HEK293 (cell line): Measurements from ENCODE around the gene ODAPH.

Source experiments
- CTCF ChIA-PET: fragments of 350-600 bp; formaldehyde crosslinking; extraction: SDS; loops from one replicate; lab custom pipeline; 2021; ENCODE audit warnings: antibody characterized with exemption; lab: Yijun Ruan, JAX
- POLR2A ChIA-PET: fragments of 300-600 bp; formaldehyde crosslinking; extraction: SDS; loops from one replicate; lab custom pipeline; 2020; ENCODE audit warnings: antibody characterized with exemption, inconsistent platforms; lab: Yijun Ruan, JAX
- H3K27ac ChIP-seq: fragments of 200-500 bp; sonication (Bioruptor generic); 2 replicates; pipeline ENCODE4 v1.5.1; 2014; ENCODE audit warnings: low read depth, low read length, control low read depth, inconsistent platforms; ENCODE audit errors: extremely low read depth
- H3K36me3 ChIP-seq, 2 experiments: fragments of 200-500 bp in 1 of 2; sonication (Bioruptor generic) in 1 of 2; 1 replicate in 1 of 2; 2 replicates in 1 of 2; pipeline ENCODE4 v1.5.1; 2014 to 2017; ENCODE audit warnings: inconsistent platforms in 2 of 2, low read length in 2 of 2; ENCODE audit not compliant: control insufficient read depth in 2 of 2, insufficient read depth in 1 of 2
- H3K4me1 ChIP-seq: fragments of 200-500 bp; sonication (Bioruptor generic); 2 replicates; pipeline ENCODE4 v1.5.1; 2014; ENCODE audit warnings: mild to moderate bottlenecking, low read length, inconsistent platforms; ENCODE audit not compliant: control insufficient read depth, insufficient read depth
- H3K4me3 ChIP-seq: 2 replicates; pipeline ENCODE4 v1.5.1; 2011; ENCODE audit warnings: low read depth, mild to moderate bottlenecking, control low read depth, low read length, moderate library complexity
- H3K9me3 ChIP-seq: fragments of 200-500 bp; sonication (Bioruptor generic); 2 replicates; pipeline ENCODE4 v1.5.1; 2014; ENCODE audit warnings: low read depth, low read length, inconsistent platforms; ENCODE audit not compliant: control insufficient read depth, insufficient read depth
- GLI2 ChIP-seq: fragments of 450-650 bp; formaldehyde crosslinking; IDR thresholded peaks from 2 replicates; pipeline ENCODE4; 2017; ENCODE audit warnings: missing biosample characterization, missing genetic modification characterization, low read depth, borderline replicate concordance
- KLF9 ChIP-seq: fragments of 450-650 bp; formaldehyde crosslinking; IDR thresholded peaks from 2 replicates; pipeline ENCODE4 v1.5.1; 2016; ENCODE audit warnings: missing biosample characterization, missing genetic modification characterization, low read depth
- MZF1 ChIP-seq: fragments of 450-650 bp; formaldehyde crosslinking; IDR thresholded peaks from 2 replicates; pipeline ENCODE4 v1.5.1; 2017; ENCODE audit warnings: missing biosample characterization, missing genetic modification characterization, borderline replicate concordance
- RBAK ChIP-seq: fragments of 450-650 bp; formaldehyde crosslinking; IDR thresholded peaks from 2 replicates; pipeline ENCODE4 v1.5.1; 2016; ENCODE audit warnings: missing biosample characterization, missing genetic modification characterization
- TRIM28 ChIP-seq: IDR thresholded peaks from 2 replicates; pipeline ENCODE4 v1.6.1; 2011; ENCODE audit warnings: low read length, control low read depth, borderline replicate concordance
- ZBTB1 ChIP-seq: fragments of 450-650 bp; formaldehyde crosslinking; IDR thresholded peaks from 2 replicates; pipeline ENCODE4 v1.5.1; 2016; ENCODE audit warnings: missing biosample characterization, missing genetic modification characterization
- ZBTB44 ChIP-seq: fragments of 450-650 bp; IDR thresholded peaks from 2 replicates; pipeline ENCODE4 v1.5.1; 2018; ENCODE audit warnings: missing biosample characterization, mild to moderate bottlenecking, missing genetic modification characterization
- ZNF10 ChIP-seq: fragments of 450-650 bp; formaldehyde crosslinking; IDR thresholded peaks from 2 replicates; pipeline ENCODE4 v1.5.1; 2017; ENCODE audit warnings: missing biosample characterization, missing genetic modification characterization
- ZNF114 ChIP-seq: fragments of 450-650 bp; formaldehyde crosslinking; IDR thresholded peaks from 2 replicates; pipeline ENCODE4 v1.5.0; 2017; ENCODE audit warnings: missing biosample characterization, missing genetic modification characterization
- ZNF155 ChIP-seq: fragments of 450-650 bp; formaldehyde crosslinking; IDR thresholded peaks from 2 replicates; pipeline ENCODE4 v1.5.1; 2016; ENCODE audit warnings: missing biosample characterization, missing genetic modification characterization
- ZNF157 ChIP-seq: fragments of 450-650 bp; formaldehyde crosslinking; IDR thresholded peaks from 2 replicates; pipeline ENCODE4 v1.5.1; 2016; ENCODE audit warnings: missing biosample characterization, missing genetic modification characterization
- ZNF174 ChIP-seq: fragments of 450-650 bp; formaldehyde crosslinking; IDR thresholded peaks from 2 replicates; pipeline ENCODE4 v1.5.0; 2017; ENCODE audit warnings: missing biosample characterization, mild to moderate bottlenecking, missing genetic modification characterization
- ZNF184 ChIP-seq: fragments of 450-650 bp; IDR thresholded peaks from 2 replicates; pipeline ENCODE4 v1.5.1; 2018; ENCODE audit warnings: missing biosample characterization, mild to moderate bottlenecking, missing genetic modification characterization
- ZNF2 ChIP-seq: fragments of 450-650 bp; formaldehyde crosslinking; IDR thresholded peaks from 2 replicates; pipeline ENCODE4 v1.5.1; 2016; ENCODE audit warnings: missing biosample characterization, missing genetic modification characterization
- ZNF223 ChIP-seq: fragments of 450-650 bp; formaldehyde crosslinking; IDR thresholded peaks from 2 replicates; pipeline ENCODE4 v1.5.1; 2016; ENCODE audit warnings: missing biosample characterization, missing genetic modification characterization
- ZNF23 ChIP-seq: fragments of 450-650 bp; formaldehyde crosslinking; IDR thresholded peaks from 2 replicates; pipeline ENCODE4 v1.5.1; 2016; ENCODE audit warnings: missing biosample characterization, missing genetic modification characterization, borderline replicate concordance
- ZNF274 ChIP-seq, 2 experiments: fragments of 200-500 bp in 1 of 2; fragments of 450-650 bp in 1 of 2; sonication (Bioruptor generic) in 1 of 2; formaldehyde crosslinking in 1 of 2; IDR thresholded peaks; 2 replicates each; pipeline versions ENCODE4 v1.5.1 to v1.6.1; 2014 to 2016; ENCODE audit warnings: borderline replicate concordance in 1 of 2, inconsistent platforms in 1 of 2, low read length in 1 of 2, missing biosample characterization in 1 of 2, missing genetic modification characterization in 1 of 2
- ZNF341 ChIP-seq: fragments of 450-650 bp; formaldehyde crosslinking; IDR thresholded peaks from 2 replicates; pipeline ENCODE4; 2016; ENCODE audit warnings: low read depth, missing biosample characterization, missing genetic modification characterization
- ZNF391 ChIP-seq: fragments of 450-650 bp; formaldehyde crosslinking; IDR thresholded peaks from 2 replicates; pipeline ENCODE4 v1.5.1; 2016; ENCODE audit warnings: low read depth, missing biosample characterization, missing genetic modification characterization, borderline replicate concordance
- ZNF416 ChIP-seq: fragments of 450-650 bp; formaldehyde crosslinking; IDR thresholded peaks from 2 replicates; pipeline ENCODE4 v1.5.1; 2016; ENCODE audit warnings: missing biosample characterization, missing genetic modification characterization
- ZNF558 ChIP-seq: fragments of 450-650 bp; formaldehyde crosslinking; IDR thresholded peaks from 2 replicates; pipeline ENCODE4 v1.5.1; 2016; ENCODE audit warnings: missing biosample characterization, missing genetic modification characterization
- ZNF571 ChIP-seq: fragments of 450-650 bp; formaldehyde crosslinking; IDR thresholded peaks from 2 replicates; pipeline ENCODE4 v1.5.0; 2017; ENCODE audit warnings: missing biosample characterization, missing genetic modification characterization
- ZNF580 ChIP-seq: fragments of 450-650 bp; formaldehyde crosslinking; IDR thresholded peaks from 2 replicates; pipeline ENCODE4 v1.5.1; 2016; ENCODE audit warnings: missing biosample characterization, missing genetic modification characterization
- ZNF621 ChIP-seq: fragments of 450-650 bp; formaldehyde crosslinking; IDR thresholded peaks from 2 replicates; pipeline ENCODE4 v1.5.1; 2017; ENCODE audit warnings: missing biosample characterization, missing genetic modification characterization
- ZNF654 ChIP-seq: fragments of 450-650 bp; formaldehyde crosslinking; IDR thresholded peaks from 2 replicates; pipeline ENCODE4 v1.5.1; 2016; ENCODE audit warnings: low read depth, missing biosample characterization, missing genetic modification characterization
- ZNF692 ChIP-seq: fragments of 450-650 bp; formaldehyde crosslinking; IDR thresholded peaks from 2 replicates; pipeline ENCODE4 v1.5.1; 2016; ENCODE audit warnings: missing biosample characterization, missing genetic modification characterization
- ZNF707 ChIP-seq: fragments of 450-650 bp; formaldehyde crosslinking; IDR thresholded peaks from 2 replicates; pipeline ENCODE4 v1.5.1; 2016; ENCODE audit warnings: missing biosample characterization, missing genetic modification characterization
- ZNF768 ChIP-seq: fragments of 450-650 bp; formaldehyde crosslinking; IDR thresholded peaks from 2 replicates; pipeline ENCODE4 v1.5.1; 2018; ENCODE audit warnings: missing biosample characterization, mild to moderate bottlenecking, missing genetic modification characterization
- ZNF830 ChIP-seq: fragments of 450-650 bp; IDR thresholded peaks from 2 replicates; pipeline ENCODE4 v1.5.0; 2018; ENCODE audit warnings: missing biosample characterization, missing genetic modification characterization, low read depth, mild to moderate bottlenecking, moderate library complexity
- ZSCAN30 ChIP-seq: fragments of 450-650 bp; IDR thresholded peaks from 2 replicates; pipeline ENCODE4 v1.5.1; 2018; ENCODE audit warnings: missing biosample characterization, mild to moderate bottlenecking, missing genetic modification characterization, moderate library complexity

Gene ODAPH

GRCh38 chr4:75549019-75549418 lies 6.8 kb upstream of the ODAPH start (continued):
- no peak for TF ChIP-seq ZNF2 (tag by site-specific recombination)

GRCh38 chr4:75552452-75552851 lies 3.4 kb upstream of the ODAPH start:
- ChIA-PET CTCF (interaction anchor here (0.6 kb wide), 1 partner anchor 39 kb away, joined by 3 read pairs; no protein-coding TSS in a partner anchor), POLR2A (no interaction called here)
- no peaks in the 10 kb centered on the region for H3K4me1 ChIP-seq
- TF ChIP-seq ZNF416 (tag by site-specific recombination) (no peak), ZNF155 (no peak), ZNF114 (tag by site-specific recombination) (no peak), ZBTB44 (no peak), ZNF621 (tag by site-specific recombination) (no peak), GLI2 (tag by site-specific recombination) (no peak), ZNF10 (no peak), ZNF341 (no peak), ZSCAN30 (tag by site-specific recombination) (no peak), ZNF223 (tag by site-specific recombination) (no peak), ZNF23 (tag by site-specific recombination) (no peak), ZNF692 (no peak), ZNF571 (no peak), ZNF184 (tag by site-specific recombination) (no peak), TRIM28 (no peak), ZNF174 (tag by site-specific recombination) (no peak), ZNF391 (no peak)
- no peak overlapping the region for H3K27ac ChIP-seq
- no peaks in the 10 kb centered on the region for H3K36me3 ChIP-seq
- no peak overlapping the region for H3K4me3 ChIP-seq
- H3K9me3 ChIP-seq = no peaks in the 10 kb centered on the region

- CTCF ChIA-PET = interaction anchor here (0.7 kb wide), 1 partner anchor 64 kb away, joined by 3 read pairs; no protein-coding TSS in a partner anchor
- H3K27ac ChIP-seq = no peak overlapping the region
- H3K4me3 ChIP-seq = no peak overlapping the region
- no peaks in the 10 kb centered on the region for H3K9me3 ChIP-seq
- no peaks in the 10 kb centered on the region for H3K4me1 ChIP-seq
- POLR2A ChIA-PET = no interaction called here
- no peaks in the 10 kb centered on the region for H3K36me3 ChIP-seq
- TF ChIP-seq ZBTB1 (tag by site-specific recombination) = no peak
- no peak for TF ChIP-seq ZNF558 (tag by site-specific recombination)
- no peak for TF ChIP-seq ZNF654 (tag by site-specific recombination)
- TF ChIP-seq MZF1 = no peak
- no peak for TF ChIP-seq ZNF692
- no peak for TF ChIP-seq ZNF157
- no peak for TF ChIP-seq KLF9 (tag by site-specific recombination)
- TF ChIP-seq ZNF391 = no peak
- TF ChIP-seq ZNF580 (tag by site-specific recombination) = no peak
- TF ChIP-seq ZNF830 (tag by site-specific recombination) = no peak
- no peak for TF ChIP-seq ZNF274 (IDR thresholded peaks at IDR 0.05; ENCODE audit: low read length)
- no peak for TF ChIP-seq ZNF274 (tag by site-specific recombination; IDR thresholded peaks at IDR 0.05; ENCODE audit: borderline replicate concordance)
- TF ChIP-seq ZNF768 (tag by site-specific recombination) = no peak
- no peak for TF ChIP-seq RBAK (tag by site-specific recombination)
- TF ChIP-seq ZNF707 (tag by site-specific recombination) = no peak
These were observed 1.8 kb downstream of the ODAPH start for GRCh38 chr4:75557696-75558095.
